ENCODE data around the gene A4GALT. TPM values are rescaled to one million over a fixed set of nuclear protein-coding genes. Genes with fewer than 3 reads are reported as not detected.

A4GALT gene
- total and polyA plus RNA-seq, 10 of the 15 experiments (the other 5 are each of a cell fraction or from before 2014, with no cell fraction given), result 0.04 to 3.9 (median 2.3) TPM; not detected in 1

DNA sequence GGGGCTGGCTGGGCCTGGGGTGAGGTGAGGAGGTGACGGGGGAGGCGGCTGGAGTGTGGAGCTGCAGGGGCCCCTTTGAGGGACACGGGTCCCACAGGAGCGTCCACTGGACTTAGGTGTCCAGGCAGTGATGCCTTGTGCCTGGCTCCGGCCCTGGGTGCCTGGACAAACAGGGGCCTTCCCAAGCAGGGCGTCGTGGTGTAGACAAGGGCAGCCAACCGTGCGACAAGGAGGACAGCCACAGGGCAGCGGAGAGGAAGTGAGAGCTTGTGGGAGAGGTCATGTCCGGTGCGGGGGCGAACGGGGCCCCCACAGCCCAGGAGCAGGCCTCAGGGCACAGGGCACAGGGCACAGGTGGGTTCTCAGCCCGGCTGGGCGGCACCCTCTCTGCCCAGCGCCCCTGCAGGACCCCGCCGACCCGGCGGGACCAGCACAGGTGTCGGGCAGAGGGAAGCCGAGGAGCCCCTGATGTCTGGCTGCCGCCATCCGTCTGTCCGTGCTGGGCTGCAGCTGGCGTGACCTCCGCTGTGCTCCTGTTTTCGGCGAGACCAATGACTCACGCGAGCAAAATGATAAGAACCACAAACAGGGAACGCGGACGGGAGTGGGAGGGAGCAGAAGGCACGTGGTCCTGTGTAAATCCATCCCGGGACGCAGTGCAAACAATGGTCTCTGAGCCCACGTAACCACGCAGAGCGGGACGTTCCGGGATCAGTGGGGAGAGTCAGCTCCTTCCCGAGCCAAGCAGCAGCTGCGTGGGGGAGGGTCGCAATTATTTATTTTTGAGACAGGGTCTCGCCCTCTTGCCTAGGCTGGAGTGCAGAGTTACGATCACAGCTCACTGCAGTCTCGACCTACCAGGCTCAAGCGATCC is 49.1 kb upstream of the A4GALT start (continued):
- TF ChIP-seq, protein P1, sequence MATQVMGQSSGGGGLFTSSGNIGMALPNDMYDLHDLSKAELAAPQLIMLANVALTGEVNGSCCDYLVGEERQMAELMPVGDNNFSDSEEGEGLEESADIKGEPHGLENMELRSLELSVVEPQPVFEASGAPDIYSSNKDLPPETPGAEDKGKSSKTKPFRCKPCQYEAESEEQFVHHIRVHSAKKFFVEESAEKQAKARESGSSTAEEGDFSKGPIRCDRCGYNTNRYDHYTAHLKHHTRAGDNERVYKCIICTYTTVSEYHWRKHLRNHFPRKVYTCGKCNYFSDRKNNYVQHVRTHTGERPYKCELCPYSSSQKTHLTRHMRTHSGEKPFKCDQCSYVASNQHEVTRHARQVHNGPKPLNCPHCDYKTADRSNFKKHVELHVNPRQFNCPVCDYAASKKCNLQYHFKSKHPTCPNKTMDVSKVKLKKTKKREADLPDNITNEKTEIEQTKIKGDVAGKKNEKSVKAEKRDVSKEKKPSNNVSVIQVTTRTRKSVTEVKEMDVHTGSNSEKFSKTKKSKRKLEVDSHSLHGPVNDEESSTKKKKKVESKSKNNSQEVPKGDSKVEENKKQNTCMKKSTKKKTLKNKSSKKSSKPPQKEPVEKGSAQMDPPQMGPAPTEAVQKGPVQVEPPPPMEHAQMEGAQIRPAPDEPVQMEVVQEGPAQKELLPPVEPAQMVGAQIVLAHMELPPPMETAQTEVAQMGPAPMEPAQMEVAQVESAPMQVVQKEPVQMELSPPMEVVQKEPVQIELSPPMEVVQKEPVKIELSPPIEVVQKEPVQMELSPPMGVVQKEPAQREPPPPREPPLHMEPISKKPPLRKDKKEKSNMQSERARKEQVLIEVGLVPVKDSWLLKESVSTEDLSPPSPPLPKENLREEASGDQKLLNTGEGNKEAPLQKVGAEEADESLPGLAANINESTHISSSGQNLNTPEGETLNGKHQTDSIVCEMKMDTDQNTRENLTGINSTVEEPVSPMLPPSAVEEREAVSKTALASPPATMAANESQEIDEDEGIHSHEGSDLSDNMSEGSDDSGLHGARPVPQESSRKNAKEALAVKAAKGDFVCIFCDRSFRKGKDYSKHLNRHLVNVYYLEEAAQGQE (IDR thresholded peaks at IDR 0.05; ENCODE audit: low read depth, low read length), result no peak
- TF ChIP-seq BACH1 (IDR thresholded peaks at IDR 0.05; ENCODE audit: borderline replicate concordance), result peak; percentile 86; the same call in 1 of the 2 replicates
- TF ChIP-seq, protein P2, sequence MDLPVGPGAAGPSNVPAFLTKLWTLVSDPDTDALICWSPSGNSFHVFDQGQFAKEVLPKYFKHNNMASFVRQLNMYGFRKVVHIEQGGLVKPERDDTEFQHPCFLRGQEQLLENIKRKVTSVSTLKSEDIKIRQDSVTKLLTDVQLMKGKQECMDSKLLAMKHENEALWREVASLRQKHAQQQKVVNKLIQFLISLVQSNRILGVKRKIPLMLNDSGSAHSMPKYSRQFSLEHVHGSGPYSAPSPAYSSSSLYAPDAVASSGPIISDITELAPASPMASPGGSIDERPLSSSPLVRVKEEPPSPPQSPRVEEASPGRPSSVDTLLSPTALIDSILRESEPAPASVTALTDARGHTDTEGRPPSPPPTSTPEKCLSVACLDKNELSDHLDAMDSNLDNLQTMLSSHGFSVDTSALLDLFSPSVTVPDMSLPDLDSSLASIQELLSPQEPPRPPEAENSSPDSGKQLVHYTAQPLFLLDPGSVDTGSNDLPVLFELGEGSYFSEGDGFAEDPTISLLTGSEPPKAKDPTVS (IDR thresholded peaks at IDR 0.05; ENCODE audit: low read depth, low read length), result no peak
- peak; percentile 83 for TF ChIP-seq POU2F2 (IDR thresholded peaks at IDR 0.05; ENCODE audit: borderline replicate concordance, low read depth, low read length)
- TF ChIP-seq HCFC1 (IDR thresholded peaks at IDR 0.05; ENCODE audit: low read length), result no peak
- 0 out of 2 replicates have a peak, but pooled peaks have one; percentile 23 for TF ChIP-seq RAD51 (IDR thresholded peaks at IDR 0.05)
- peak; percentile 86; the same call in 1 of the 2 replicates for TF ChIP-seq NBN (IDR thresholded peaks at IDR 0.05)
- TF ChIP-seq ETV6 (conservative IDR thresholded peaks at IDR 0.05 in 1 of 2, IDR thresholded peaks at IDR 0.05 in 1 of 2; ENCODE audit: borderline replicate concordance in 1 of 2, low read depth in 1 of 2), result peak in 1 of 2 experiments; percentile 68; a peak in 1 of 4 replicates
- TF ChIP-seq STAT1 (conservative IDR thresholded peaks at IDR 0.05), result no peak
- TF ChIP-seq TCF7 (IDR thresholded peaks at IDR 0.05; ENCODE audit: borderline replicate concordance), result no peak
- TF ChIP-seq FOXM1 (IDR thresholded peaks at IDR 0.05; ENCODE audit: low read depth, low read length), result peak; percentile 90
- peak; percentile 100 for TF ChIP-seq DPF2 (IDR thresholded peaks at IDR 0.05)
- TF ChIP-seq, protein P3, sequence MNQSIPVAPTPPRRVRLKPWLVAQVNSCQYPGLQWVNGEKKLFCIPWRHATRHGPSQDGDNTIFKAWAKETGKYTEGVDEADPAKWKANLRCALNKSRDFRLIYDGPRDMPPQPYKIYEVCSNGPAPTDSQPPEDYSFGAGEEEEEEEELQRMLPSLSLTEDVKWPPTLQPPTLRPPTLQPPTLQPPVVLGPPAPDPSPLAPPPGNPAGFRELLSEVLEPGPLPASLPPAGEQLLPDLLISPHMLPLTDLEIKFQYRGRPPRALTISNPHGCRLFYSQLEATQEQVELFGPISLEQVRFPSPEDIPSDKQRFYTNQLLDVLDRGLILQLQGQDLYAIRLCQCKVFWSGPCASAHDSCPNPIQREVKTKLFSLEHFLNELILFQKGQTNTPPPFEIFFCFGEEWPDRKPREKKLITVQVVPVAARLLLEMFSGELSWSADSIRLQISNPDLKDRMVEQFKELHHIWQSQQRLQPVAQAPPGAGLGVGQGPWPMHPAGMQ (IDR thresholded peaks at IDR 0.05; ENCODE audit: borderline replicate concordance), result no peak
- TF ChIP-seq IKZF2 (IDR thresholded peaks at IDR 0.05), result peak; percentile 91 to 95
- peak; percentile 49 for TF ChIP-seq RELA (IDR thresholded peaks at IDR 0.05; ENCODE audit: borderline replicate concordance, partially characterized antibody)
- TF ChIP-seq TCF12 (IDR thresholded peaks at IDR 0.05; ENCODE audit: low read depth, low read length), result peak; percentile 93
- peak; percentile 86 for TF ChIP-seq TBL1XR1 (IDR thresholded peaks at IDR 0.05; ENCODE audit: low read depth, low read length)
- no peak for TF ChIP-seq WRNIP1 (IDR thresholded peaks at IDR 0.05; ENCODE audit: borderline replicate concordance, low read depth, low read length)
- TF ChIP-seq SMAD1 (IDR thresholded peaks at IDR 0.05; ENCODE audit: low read depth, partially characterized antibody), result no peak
- TF ChIP-seq, protein P4, sequence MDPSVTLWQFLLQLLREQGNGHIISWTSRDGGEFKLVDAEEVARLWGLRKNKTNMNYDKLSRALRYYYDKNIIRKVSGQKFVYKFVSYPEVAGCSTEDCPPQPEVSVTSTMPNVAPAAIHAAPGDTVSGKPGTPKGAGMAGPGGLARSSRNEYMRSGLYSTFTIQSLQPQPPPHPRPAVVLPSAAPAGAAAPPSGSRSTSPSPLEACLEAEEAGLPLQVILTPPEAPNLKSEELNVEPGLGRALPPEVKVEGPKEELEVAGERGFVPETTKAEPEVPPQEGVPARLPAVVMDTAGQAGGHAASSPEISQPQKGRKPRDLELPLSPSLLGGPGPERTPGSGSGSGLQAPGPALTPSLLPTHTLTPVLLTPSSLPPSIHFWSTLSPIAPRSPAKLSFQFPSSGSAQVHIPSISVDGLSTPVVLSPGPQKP (IDR thresholded peaks at IDR 0.05; ENCODE audit: low read depth, low read length), result no peak
- TF ChIP-seq HDAC6 (IDR thresholded peaks at IDR 0.05; ENCODE audit: unreplicated experiment), result no peak
- peak; percentile 57; the same call in 1 of the 2 replicates for TF ChIP-seq CHD2 (IDR thresholded peaks at IDR 0.05; ENCODE audit: borderline replicate concordance, low read depth, low read length)
- TF ChIP-seq PAX8 (IDR thresholded peaks at IDR 0.05), result no peak
